RWPE1 (cell line): ENCODE measurements around the gene PTPRN2.

ENCODE experiments used
- CTCF ChIA-PET: fragments of 350-600 bp; sonication (Branson Sonifier 250); formaldehyde crosslinking; extraction: SDS; loops from one replicate; lab custom pipeline; 2021; lab: Yijun Ruan, JAX
- POLR2A ChIA-PET: fragments of 400-600 bp; formaldehyde crosslinking; extraction: SDS; loops from one replicate; lab custom pipeline; 2020; ENCODE audit warnings: antibody characterized with exemption; ENCODE audit not compliant: low non-redundant PET; lab: Yijun Ruan, JAX
- DNase-seq: peaks from one replicate; pipeline ENCODE4 v3.0.0; 2012; ENCODE audit warnings: low spot score
- H3K27ac ChIP-seq: fragments of 450-650 bp; 2 replicates; pipeline ENCODE4 v1.5.1; 2017
- TF ChIP-seq, protein P1 (sequence below): fragments of 450-650 bp; conservative IDR thresholded peaks from 2 replicates; pipeline ENCODE4 v1.5.1; 2017; ENCODE audit warnings: low read depth, mild to moderate bottlenecking

PTPRN2 gene

GRCh38 chr7:157807510-157807909 is 780.1 kb downstream of the PTPRN2 start:
- TF ChIP-seq, protein P1, sequence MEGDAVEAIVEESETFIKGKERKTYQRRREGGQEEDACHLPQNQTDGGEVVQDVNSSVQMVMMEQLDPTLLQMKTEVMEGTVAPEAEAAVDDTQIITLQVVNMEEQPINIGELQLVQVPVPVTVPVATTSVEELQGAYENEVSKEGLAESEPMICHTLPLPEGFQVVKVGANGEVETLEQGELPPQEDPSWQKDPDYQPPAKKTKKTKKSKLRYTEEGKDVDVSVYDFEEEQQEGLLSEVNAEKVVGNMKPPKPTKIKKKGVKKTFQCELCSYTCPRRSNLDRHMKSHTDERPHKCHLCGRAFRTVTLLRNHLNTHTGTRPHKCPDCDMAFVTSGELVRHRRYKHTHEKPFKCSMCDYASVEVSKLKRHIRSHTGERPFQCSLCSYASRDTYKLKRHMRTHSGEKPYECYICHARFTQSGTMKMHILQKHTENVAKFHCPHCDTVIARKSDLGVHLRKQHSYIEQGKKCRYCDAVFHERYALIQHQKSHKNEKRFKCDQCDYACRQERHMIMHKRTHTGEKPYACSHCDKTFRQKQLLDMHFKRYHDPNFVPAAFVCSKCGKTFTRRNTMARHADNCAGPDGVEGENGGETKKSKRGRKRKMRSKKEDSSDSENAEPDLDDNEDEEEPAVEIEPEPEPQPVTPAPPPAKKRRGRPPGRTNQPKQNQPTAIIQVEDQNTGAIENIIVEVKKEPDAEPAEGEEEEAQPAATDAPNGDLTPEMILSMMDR = no peak
- CTCF ChIA-PET = interaction anchor here (0.5 to 0.7 kb wide), 3 partner anchors 9 to 858 kb away, joined by 3 read pairs; no protein-coding TSS in a partner anchor
- peak; percentile 17 for DNase-seq
- no peak overlapping the region for H3K27ac ChIP-seq
- POLR2A ChIA-PET = no interaction called here

DNA sequence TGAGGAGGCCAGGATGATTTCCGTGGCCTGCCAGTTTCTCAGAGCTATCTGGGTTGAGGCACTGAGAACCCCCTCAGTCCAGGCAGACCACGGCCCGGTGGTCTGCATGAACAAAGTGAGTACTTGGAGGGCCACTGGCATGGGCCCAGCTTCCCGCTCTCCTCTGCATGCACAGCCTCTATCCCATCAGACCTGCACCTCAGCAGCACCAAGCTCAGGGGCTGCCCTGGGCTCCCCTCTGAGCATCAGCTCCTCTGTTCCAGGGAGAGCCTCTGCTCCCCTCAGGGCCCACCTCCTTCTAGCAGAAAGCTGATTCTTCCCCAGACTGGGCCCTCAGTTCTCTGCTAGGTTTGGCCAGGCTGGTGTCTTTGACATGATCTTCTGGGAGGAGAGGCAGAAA is 780.9 kb downstream of the PTPRN2 start:
- H3K27ac ChIP-seq = no peak overlapping the region
- CTCF ChIA-PET = no interaction called here
- DNase-seq = no peak
- POLR2A ChIA-PET = no interaction called here
- TF ChIP-seq, protein P1 = no peak

- no peak overlapping the region for H3K27ac ChIP-seq
- CTCF ChIA-PET = no interaction called here
- POLR2A ChIA-PET = no interaction called here
- TF ChIP-seq, protein P1 = no peak
- no peak for DNase-seq
Measured at GRCh38 chr7:157805713-157806112, 781.9 kb downstream of the PTPRN2 start.

DNA sequence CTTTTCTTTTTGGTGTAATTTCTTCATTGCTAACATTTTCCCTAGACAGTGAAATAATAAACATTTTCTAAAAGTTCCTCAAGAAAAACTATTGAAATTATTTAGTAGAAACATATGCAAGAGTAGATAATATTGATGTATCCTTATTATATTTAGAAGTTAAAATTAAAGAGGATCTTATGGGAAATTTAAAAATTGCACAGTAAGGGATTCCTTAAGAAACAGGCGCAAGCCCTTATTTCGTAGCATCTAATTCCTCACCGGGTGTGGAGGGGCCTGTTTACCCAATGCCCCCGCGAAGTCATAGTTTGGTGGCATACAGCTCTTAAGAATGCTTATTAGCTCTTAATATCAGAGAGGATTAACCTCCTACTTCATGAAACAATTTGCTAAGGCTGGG is 783.7 kb downstream of the PTPRN2 start:
- DNase-seq = no peak
- TF ChIP-seq, protein P1 = no peak
- ChIA-PET CTCF (no interaction called here), POLR2A (no interaction called here)
- no peak overlapping the region for H3K27ac ChIP-seq

- CTCF ChIA-PET = no interaction called here
- DNase-seq = no peak
- TF ChIP-seq, protein P1 = no peak
- POLR2A ChIA-PET = no interaction called here
- no peak overlapping the region for H3K27ac ChIP-seq
Measured at GRCh38 chr7:157801971-157802675, 785.5 kb downstream of the PTPRN2 start.

DNA sequence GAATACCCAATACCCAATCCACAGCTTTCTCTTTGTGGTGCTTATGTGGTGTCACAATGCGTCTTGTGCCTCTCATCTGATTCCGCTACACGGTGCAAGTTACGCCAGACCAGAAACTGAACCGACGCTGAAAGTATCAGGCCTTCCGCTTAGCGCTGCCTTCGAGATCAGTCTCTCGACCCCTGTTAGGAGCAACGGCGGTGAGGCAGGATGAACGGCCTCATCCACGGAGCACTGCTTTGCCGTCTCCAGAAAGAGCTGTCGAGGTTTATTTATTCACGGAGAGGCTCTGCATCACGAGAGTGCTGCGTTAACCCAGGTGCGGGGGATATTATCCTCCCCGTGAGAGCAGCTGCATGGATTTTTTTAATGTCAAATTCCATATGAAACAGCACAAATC is 786.5 kb downstream of the PTPRN2 start:
- CTCF ChIA-PET = no interaction called here
- TF ChIP-seq, protein P1 = no peak
- H3K27ac ChIP-seq = no peak overlapping the region
- POLR2A ChIA-PET = no interaction called here
- no peak for DNase-seq
